Daoy (cell line): Measurements from ENCODE around the gene NR6A1. TPM values are rescaled to one million over a fixed set of nuclear protein-coding genes. Genes with fewer than 3 reads are reported as not detected.
A peak's percentile ranks its signal among the peaks of the same experiment; 100 is the strongest.

Experiments used
- DNase-seq: peaks from one replicate; pipeline ENCODE4 v3.0.0-alpha.2; 2015; ENCODE audit warnings: low read depth
- total RNA-seq: library from RNA; depleted of rRNA; stranded (reverse); fragments of >200 nt; shearing (Covaris generic); gene quantifications from 2 replicates; pipeline ENCODE4 v1.2.3, GENCODE V29; 2014

Gene NR6A1
- total RNA-seq, 1 experiment from 2014 or later, result 5.1 TPM

DNA sequence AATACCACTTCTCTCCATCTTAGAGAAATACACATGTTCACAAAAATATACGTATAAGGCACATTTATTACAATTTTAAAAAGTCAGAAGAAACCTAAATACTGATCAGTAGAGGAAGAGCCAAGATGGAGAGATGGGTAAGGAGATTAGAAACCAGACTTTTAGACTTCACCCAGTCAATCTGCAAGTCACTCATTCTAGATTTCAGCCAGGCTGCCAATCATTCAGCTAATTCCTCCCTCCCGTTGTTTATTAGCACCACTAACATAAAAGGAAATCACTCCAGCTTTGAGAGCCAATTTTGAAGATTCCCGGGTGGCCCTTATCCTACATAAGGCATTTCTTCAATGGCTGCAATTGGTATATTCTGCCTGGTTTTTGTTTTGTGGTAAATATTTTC, 154.2 kb downstream of the NR6A1 start:
- no peak for DNase-seq

DNA sequence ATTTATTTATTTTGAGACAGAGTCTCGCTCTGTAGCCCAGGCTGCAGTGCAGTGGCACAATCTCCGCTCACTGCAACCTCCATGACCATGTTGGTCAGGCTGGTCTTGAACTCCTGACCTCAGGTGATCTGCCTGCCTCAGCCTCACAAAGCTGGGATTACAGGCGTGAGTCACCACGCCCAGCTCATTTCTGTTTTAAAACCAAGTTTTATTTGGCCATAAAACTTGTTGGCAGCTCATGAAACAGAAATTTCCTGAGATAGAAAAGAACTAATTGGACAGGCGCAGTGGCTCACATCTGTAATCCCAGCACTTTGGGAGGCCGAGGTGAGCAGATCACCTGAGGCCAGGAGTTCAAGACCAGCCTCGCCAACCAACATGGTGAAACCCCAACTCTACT, 155.3 kb downstream of the NR6A1 start:
- peak; percentile 27 for DNase-seq

DNA sequence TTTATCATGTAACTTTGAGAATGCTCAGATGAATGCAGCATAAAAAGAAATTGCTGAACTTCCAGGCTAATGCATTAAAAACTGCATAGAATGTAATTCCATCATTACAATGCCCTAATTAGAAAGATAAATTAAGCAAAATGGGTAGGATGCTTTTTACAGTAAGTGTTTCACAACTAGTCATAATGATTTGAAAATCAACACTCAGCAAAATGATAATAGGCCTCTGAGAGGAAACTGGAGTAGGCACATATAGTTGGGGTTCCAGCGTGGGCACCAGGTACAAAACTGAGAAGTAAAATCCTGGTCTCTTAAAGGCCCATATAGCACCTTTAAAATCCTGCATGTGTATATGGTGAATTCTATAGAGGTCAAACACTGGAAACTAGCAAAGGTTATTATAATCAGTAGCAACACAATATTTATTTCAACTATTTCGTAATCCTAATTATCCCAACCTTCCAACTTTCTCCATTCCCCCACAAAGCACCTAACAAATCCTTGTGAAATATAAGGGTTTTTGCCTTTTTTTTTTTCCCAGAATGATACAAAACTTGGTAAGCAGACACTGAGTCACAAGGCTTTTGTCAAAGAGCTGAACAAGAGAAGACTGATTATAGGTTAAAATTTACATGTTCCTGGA, 155.9 kb downstream of the NR6A1 start:
- DNase-seq, result no peak

DNA sequence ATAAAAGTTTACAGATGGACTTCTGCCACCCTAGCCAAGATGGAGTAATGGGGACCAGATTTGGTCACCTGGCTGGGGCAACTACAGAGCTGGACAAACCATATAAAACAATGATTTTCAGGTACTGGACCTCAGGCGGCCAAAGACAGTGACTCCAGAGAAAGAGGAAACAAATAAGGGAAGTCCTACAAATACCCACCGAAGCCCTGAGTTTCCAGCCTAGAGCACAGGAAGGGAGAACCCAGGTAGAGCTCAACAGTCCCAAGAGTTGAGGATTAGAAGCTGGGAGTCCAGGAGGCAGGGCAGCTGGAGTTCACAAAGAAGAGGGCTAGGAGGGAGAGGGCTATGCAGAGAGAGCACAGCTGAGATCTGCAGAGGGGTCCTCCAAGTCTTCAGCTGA, 157.3 kb downstream of the NR6A1 start:
- no peak for DNase-seq

DNA sequence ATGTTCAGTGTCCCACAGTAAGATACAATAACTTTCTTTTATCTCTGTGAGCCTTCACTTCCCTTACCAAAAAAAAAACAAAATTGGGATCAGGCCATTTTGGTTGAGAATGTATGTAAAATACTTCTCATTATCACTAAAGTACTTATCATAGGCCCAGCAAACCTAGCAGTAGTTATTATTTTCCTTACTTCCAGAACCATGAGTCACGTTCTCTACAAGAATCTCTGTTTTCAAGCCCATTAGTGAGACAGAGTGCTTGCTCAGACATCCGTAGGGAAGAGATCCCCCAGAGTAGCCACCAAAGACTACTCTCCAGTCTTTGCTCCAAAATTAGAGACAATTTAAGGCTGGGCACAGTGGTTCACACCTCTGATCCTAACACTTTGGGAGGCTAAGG, 160.0 kb downstream of the NR6A1 start:
- DNase-seq, result peak; percentile 28

DNA sequence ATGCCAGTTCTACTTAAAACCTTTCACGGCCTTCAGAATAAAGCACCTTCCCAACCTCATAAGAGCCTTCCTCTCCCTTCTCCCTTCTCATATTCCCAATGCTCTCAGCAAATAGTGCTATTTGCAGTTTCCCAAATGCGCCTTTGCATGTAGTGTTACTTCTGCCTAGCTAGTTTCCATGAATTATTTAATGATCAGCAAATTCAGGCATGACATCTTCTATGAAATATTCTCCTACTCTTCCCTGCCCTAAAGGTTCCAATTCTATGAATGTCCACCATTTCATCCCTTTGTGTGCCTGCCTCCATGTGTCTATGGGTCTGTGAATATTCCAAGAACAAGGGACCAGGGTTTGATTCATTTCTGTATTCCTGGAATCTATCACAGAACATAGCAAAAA, 165.1 kb downstream of the NR6A1 start:
- no peak for DNase-seq

DNA sequence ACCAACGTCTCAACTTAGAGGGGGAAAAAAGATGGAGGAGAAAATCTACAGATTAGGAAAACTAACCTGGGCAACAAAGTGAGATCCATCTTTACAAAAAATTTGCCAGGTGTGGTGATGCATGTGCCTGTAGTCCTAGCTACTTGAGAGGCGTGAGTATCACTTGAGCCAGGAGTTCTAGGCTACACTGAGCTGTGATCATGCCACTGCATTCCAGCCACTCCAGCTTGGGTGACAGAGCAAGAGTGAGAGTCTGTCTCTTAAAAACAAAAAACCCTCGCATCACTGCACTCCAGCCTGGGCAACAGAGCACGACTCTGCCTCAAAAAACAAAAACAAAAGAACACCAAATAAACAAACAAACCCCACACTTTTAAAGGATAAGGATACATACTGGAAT, 165.9 kb downstream of the NR6A1 start:
- no peak for DNase-seq

DNA sequence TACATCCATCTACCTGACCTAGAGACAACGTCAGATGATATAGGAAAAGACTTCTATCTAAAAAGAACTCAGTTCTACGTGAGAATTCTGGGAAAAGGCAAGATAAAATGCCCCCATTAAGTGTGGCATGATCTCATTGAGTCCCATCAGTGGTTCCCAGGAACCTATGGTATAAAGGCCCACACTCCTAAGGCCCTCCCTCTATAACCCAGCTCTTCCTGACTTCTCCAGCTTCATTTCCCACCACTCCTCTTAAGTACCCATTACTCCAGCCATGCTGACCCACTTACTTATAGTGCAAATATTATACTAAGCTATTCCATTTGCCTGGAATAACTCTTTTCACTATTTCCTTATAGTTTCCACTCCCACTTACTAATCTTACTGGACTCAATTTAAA, 168.5 kb downstream of the NR6A1 start:
- no peak for DNase-seq

DNA sequence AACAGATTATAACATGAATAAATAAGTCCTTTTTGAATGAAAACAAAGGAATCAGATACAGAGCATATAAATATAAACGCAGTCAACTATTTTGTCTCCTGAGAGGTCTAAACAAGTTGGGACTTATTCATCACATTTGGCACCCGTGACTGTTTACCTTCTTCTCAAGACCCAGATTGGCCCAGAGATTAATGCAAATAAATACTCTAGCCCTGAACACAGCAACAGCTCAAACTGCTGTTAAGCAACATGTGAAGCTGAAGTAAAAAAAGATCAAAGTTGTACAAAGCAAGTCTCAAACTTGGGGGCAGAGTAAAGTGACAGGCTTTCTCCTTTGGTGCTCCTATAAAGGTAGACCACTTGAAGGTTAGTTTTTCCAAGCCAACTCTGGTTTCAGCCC, 168.9 kb downstream of the NR6A1 start:
- DNase-seq, result no peak

DNA sequence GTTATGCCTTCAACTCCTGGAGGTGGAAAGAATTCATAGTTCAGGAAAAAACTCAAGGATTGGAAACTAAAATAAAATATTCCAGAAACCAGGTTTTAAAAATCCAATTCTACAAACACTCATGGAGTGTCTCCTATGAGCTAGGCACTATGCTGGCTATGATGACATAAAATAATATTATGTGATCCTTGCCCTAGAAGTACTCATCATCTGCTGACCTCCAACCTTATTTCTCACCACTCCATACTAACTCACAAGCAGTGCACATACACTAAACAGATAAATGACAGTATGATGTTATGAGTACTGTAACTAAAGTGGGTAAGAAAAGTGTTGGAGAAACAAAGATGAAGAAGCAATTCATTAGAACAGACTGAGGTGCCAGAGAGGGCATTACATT, 170.7 kb downstream of the NR6A1 start:
- DNase-seq, result no peak

DNA sequence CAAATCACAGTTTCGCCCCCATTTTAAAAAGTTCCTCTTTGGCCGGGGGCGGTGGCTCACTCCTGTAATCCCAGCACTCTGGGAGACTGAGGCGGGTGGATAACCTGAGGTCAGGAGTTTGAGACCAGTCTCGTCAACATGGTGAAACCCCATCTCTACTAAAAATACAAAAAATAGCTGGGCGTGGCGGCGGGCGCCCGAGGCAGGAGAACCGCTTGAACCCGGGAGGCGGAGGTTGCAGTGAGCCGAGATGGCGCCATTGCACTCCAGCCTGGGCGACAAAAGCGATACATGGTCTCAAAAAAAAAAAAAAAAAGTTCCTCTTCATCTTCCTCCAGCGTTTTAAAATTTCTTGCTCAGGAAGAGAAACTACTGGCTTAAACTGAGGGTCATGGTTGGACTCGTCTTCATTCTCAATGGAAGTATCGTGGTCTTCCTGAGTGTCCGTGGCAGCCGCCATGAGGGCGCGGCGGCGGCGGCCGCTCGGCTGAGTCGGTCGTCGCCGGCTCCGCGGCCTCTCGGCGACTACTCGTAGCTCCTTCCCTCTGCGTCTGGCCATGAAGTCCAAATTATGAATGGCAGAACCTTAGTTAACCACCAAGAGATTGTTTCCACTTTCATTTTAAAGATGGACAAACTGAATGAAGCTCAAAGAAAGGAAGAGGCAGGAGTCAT, 171.9 kb downstream of the NR6A1 start:
- DNase-seq, result no peak

DNA sequence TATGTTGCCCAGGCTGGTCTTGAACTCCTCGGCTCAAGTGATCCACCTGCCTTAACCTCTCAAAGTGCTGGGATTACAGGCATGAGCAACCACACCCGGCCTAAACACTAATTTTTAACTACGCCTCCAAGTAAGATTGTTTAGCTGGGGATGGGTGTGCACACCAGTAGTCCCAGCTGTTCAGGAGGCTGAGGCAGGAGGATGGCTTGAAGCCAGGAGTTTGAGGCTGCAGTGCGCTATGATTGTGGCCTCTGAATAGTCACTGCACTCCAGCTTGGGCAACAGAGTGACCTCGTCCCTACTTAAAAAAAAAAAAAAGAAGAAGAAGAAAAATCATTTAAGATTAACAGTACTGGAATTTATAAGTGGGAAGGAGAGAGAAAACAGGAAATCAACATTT, 173.1 kb downstream of the NR6A1 start:
- no peak for DNase-seq

DNA sequence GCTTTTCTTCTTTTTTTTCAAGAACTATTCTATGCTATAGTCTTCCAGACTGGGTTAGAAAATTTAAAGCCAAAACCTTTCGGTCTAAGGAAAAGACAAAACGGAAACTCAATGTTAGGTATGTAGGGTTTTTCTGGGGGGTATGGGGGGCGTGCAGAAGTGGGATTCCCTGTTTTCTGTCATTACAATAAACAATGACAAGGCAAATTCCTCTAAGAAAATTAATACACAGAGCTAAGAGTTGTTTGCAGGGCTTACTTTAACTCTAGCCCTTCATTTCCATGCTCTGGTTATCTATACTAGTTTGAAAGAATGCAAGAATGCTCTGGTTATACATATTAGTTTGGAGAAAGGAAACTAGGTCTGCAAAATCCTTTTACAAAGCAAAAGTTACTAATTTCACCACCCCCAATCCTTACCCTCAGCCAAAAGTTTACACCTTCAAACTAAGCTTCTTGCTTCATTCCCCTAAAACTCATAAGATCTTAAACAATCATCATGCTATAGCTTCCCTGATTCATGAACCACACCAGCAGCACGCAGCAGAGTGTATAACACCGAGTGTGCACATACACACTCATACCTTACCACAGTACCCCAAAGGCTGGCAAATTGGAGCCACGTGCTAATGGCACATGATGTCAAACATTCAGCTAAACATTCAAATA, 174.8 kb downstream of the NR6A1 start:
- DNase-seq, result no peak

DNA sequence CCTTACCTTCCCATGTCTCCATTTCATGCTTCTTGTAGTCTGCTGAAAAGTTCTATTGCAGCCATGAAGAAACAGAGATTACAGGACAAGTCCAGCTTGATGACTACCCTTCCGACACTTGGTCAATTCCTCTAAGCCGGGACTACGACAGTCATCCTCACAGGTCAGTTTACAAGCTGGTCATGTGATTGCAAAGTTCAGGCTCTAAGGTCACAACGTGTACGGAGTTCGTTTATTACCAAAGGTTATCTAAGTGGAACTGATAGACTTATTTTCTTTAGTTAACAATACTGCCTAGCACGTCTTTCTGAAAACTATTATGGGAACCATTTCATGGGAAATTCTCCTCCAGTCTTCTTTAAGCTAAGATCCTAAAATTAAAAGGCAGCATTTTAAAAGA, 175.4 kb downstream of the NR6A1 start:
- DNase-seq, result no peak

DNA sequence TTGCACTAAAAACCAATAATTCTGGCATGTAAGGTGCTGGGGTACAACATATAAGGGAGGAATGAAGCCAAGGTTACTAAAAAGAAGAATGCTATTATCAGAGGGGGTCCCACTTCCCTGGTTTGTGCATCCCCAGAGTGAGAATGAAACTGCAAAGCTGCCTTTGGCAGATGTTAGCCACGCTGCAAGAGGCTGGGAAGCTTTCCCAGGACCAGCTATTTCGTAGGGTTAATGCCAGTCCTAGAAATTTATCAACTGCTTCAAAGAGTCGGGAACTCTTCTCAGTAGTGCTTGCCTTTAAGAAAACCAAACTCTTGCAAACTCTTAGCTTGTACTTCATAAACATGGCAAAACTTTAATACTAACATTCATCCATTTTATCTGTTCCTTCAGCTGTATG, 176.4 kb downstream of the NR6A1 start:
- no peak for DNase-seq

DNA sequence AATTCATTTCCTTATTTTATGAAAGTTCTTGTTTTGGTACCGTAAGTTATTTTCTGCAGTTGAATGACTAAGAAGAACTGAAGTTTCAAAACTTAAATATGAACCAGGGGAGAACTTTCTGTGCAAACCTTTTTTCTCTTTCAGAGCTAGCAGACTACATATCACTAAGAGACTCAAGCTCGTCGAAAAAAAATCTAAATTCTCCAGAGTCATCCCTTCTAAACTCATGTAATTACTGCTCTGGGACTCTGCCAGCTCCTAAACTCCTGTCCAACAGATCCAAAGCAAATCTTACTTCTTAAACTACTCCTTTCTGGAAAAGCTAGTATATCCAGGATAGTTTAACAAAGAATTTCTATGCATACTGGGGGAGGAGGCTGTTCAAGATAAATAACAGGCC, 176.9 kb downstream of the NR6A1 start:
- DNase-seq, result no peak

DNA sequence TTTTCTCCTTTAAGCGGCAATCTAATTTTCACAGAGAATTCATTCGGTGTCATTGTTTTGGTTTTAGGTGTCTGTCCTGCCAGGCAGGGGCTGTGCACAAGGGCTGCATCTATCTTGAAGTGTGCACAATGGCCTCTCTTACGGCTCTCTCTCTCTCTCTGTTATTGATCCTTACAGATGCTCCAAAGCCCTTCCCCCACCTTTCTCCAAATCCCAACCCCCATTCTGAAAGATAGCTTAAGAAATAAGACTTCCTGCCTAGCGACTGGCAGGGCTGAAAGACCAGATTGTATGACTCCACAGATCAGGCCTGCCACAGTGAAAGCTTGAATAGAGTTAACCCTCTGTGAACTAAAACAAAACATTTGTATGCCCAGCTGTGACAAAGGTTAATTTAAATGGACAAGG, 177.5 kb downstream of the NR6A1 start:
- no peak for DNase-seq

DNA sequence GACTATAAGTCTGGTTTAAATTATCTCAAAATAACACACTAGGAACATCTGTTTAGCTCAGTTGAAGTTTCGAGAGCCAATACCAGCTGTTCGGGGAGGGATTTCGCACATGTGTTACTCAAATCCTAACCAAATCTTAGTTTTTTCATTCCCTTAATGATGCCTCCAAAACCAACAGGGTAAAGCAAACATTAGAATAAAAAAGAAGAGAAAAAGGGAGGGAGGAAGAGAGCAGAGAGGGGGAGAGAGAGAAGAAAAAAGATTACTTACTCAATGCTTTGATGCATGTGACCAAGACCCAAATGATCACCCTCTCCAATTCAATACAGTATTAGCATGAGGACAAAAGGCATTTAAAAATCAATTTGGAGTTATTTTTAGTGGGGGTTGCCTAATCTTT, 177.9 kb downstream of the NR6A1 start:
- DNase-seq, result no peak

DNA sequence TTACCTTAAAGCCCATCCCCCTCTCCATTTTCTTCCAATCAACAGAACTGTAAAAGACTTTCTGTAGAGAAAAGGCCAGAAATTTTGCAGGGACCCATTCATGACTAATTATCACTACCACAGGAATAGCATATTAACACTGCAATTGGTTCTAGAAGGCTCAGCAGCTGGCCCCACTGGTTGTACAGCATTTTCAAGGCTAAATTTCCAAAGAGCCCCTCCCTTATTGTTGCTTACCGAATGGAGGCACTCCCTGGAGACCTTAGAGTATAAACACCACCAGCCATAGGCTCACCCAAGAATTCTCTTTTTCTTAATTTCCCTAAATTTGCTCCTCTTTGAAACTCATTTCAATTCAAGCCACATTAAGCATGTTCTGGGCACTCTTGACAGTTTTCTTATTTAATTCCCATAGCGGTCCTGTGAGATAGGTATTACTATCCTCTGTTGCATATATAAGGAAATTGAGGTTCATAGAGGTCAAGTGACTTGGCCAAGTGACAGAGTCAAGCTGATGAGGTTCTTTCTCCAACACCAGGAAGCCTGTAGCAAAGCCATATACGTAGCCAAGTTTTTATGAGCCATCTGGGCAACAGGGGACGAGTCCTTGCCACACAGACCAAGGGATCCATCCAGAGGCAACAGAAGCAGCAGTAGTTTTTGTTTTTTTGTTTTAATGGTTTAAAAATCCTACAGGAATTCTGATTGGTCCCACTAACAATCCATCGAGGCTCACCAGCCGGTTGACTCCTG, 180.0 kb downstream of the NR6A1 start:
- no peak for DNase-seq

DNA sequence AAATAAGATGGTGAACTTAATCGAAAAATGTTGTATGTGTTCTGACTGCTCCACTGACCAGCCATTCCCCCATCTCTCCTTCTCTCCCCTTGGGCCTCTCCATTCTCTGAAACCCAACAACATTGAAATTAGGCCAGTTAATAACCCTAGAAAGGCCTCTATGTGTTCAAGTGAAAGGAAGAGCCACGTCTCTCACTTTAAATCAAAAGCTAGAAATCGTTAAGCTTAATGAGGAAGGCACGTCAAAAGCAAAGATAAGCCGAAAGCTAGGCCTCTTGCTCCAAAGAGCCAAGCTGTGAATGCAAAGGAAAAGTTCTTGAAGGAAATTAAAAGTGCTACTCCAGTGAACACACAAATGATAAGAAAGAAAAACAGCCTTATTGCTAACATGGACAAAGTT, 186.5 kb downstream of the NR6A1 start:
- no peak for DNase-seq

DNA sequence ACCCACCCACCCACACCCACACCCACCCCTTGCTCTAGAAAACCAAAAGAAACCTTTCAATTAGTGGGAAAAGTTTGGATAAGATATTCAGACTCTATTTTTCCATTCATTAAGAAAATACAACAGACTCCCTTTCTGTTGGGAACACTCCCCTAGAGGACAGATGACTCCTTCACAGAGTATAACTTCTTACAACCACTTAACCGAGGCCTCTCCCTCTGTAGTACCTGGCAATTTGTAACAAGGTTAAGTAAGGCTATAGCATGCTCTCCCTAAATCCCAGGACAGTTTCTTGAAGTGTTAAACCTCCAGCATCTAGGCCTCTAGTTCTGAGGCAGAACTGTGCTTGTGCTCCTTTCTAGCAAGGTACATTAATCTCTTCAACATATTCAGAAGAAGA, 188.0 kb downstream of the NR6A1 start:
- no peak for DNase-seq

DNA sequence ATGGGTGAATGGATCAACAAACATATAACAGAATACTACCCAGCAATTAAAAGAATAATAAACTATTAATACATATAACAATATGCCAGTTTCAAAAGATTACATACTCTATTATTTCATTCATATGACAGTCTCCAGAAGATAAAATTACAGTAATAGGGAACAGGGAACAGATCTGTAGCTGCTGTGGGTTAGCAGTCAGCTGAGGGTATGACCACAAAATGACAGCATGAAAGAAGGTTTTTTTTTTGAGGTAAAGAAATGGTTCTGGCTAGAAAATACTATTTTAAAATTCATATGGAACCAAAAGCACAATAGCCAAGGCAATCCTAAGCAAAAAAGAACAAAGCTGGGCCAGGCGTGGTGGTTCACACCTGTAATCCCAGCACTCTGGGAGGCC, 190.9 kb downstream of the NR6A1 start:
- no peak for DNase-seq

DNA sequence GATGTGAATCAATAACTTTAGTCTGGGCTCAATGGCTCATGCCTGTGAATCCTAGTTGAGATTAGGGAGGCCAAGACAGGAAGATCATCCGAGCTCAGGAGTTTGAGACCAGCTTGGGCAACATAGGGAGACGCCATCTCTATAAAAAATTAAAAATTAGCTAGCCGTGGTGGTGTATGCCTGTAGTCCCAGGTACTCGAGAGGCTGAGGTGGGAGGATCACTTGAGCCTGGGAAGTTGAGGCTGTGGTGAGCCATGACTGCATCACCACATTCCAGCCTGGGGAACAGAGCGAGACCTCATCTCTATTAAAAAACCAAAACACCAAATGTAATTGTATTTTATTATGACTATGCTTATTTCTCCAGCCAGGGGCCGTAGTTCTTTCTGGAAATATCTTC, 194.4 kb downstream of the NR6A1 start:
- DNase-seq, result peak; percentile 83
